Thymus (tissue), 11 donors: Measurements from ENCODE around the gene MRPL27. TPM values are rescaled to one million over a fixed set of nuclear protein-coding genes. Genes with fewer than 3 reads are reported as not detected.

Experiments used
- DNase-seq, 9 donors: peaks; one replicate each; pipeline ENCODE4 v3.0.0-alpha.2; 2013; ENCODE audit warnings: low spot score in 9 of 9, low read depth in 6 of 9, missing footprints in 1 of 9
- H3K27ac ChIP-seq, 2 donors: one replicate each; pipeline ENCODE4 v1.5.1; 2013; ENCODE audit warnings: control low read depth in 1 of 2, low read depth in 1 of 2, low read length in 1 of 2, mild to moderate bottlenecking in 1 of 2, moderate library complexity in 1 of 2
- H3K27me3 ChIP-seq, 2 donors: one replicate each; pipeline ENCODE4 v1.5.1; 2013; ENCODE audit warnings: low read length in 1 of 2; ENCODE audit not compliant: control insufficient read depth in 2 of 2, insufficient read depth in 1 of 2
- H3K36me3 ChIP-seq, 2 donors: one replicate each; pipeline ENCODE4 v1.5.1; 2013; ENCODE audit warnings: low read length in 1 of 2, mild to moderate bottlenecking in 1 of 2, moderate library complexity in 1 of 2; ENCODE audit not compliant: control insufficient read depth in 2 of 2, insufficient read depth in 2 of 2
- H3K4me1 ChIP-seq, 2 donors: one replicate each; pipeline ENCODE4 v1.5.1; 2013; ENCODE audit warnings: low read length in 2 of 2; ENCODE audit not compliant: control insufficient read depth in 2 of 2, insufficient read depth in 2 of 2
- H3K4me3 ChIP-seq, 2 donors: one replicate each; pipeline ENCODE4 v1.5.1; 2013; ENCODE audit warnings: low read length in 2 of 2, control low read depth in 1 of 2, mild to moderate bottlenecking in 1 of 2
- H3K9me3 ChIP-seq, 2 donors: one replicate each; pipeline ENCODE4 v1.5.1; 2013; ENCODE audit warnings: low read length in 1 of 2, mild to moderate bottlenecking in 1 of 2; ENCODE audit not compliant: control insufficient read depth in 2 of 2, insufficient read depth in 1 of 2
- WGBS: extraction: QIAGEN DNeasy Blood & Tissue Kit; methylation state at CpG from one replicate; pipeline ENCODE4 v1.1.7; 2013; 5-methylcytosine and 5-hydroxymethylcytosine counted together
- polyA plus RNA-seq: library from polyadenylated mRNA; stranded (reverse); fragments of 200-250 nt; gene quantifications from one replicate; pipeline ENCODE4 v1.2.3, GENCODE V29; 2013
- total RNA-seq: library from RNA; stranded (reverse); fragments of 120-200 nt; gene quantifications from one replicate; pipeline ENCODE4 v1.2.4, GENCODE V29; 2013
- donor health status: healthy.

Gene MRPL27
- total and polyA plus RNA-seq, 2 donors, result 69.2 to 85.9 TPM

DNA sequence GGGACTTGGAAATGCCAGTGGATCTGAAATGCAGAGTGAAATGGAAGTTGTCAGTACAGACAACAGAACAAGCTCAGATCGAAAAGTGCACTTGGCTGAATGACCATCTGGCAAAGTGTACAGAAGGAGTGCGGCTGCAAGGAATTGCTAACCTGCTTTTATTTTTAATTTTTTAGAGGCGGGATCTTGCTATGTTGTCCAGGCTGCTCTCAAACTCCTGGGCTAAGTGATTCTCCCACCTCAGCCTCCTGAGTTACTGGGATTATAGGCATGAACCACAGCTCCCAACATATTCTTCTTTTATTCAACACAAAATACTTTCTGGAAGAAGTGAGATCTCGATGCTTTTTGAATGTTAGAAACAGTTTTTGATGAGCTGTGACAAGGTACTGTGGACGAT is 20.7 kb upstream of the MRPL27 start:
- WGBS, result 97% methylated on average over 5 of the region's 5 CpGs
- H3K27me3 ChIP-seq, result no peaks in the 10 kb centered on the region
- H3K36me3 ChIP-seq, result peaks cover 54 to 66% of the 10 kb centered on the region in 2 donors
- peaks cover 8 to 19% of the 10 kb centered on the region in 2 donors for H3K4me1 ChIP-seq
- H3K9me3 ChIP-seq, result no peaks in the 10 kb centered on the region
- DNase-seq, result no peak
- no peak overlapping the region for H3K27ac ChIP-seq
- no peak overlapping the region for H3K4me3 ChIP-seq

DNA sequence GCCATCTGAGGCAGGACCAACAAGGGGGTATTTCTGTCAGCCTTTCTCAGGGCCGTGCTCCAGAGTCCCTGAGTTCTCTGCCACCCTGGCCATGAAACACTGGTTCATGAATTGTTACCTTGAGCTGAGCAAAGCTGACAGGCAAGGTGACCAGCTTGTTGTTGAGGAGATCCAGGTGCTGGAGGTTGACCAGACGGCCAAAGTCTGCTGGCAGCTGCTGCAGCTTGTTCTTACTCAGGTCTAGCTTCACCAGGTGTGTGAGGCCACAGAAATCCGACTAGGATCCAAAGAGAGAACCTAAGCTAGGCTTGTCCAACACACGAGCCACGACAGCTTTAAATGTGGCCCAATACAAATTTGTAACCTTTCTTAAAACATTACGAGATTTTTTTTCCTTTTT is 19.6 kb upstream of the MRPL27 start:
- 98% methylated on average over 6 of the region's 6 CpGs for WGBS
- Histone ChIP-seq H3K36me3 (peaks cover 64 to 76% of the 10 kb centered on the region in 2 donors), H3K9me3 (no peaks in the 10 kb centered on the region), H3K27me3 (no peaks in the 10 kb centered on the region), H3K27ac (no peak overlapping the region), H3K4me1 (peaks cover 8 to 16% of the 10 kb centered on the region in 2 donors), H3K4me3 (no peak overlapping the region)
- DNase-seq, result no peak

DNA sequence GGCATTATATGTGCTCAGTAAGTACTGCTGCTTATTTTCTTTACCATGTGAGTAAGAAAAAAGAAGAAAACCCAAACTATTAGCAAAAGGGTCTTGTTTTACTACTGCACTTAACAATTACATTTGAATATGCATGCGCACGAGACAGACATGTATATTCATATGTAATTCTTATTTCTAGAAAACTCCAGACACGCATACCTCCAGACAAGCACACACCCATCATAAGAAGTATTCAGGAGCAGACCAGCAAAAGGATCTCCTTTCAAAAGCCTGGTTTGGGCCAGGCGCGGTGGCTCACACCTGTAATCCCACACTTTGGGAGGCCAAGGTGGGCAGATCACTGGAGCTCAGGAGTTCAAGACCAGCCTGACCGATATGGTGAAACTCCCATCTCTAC is 16.6 kb upstream of the MRPL27 start:
- no peak for DNase-seq
- no peak overlapping the region for H3K27ac ChIP-seq
- H3K36me3 ChIP-seq, result peaks cover 88 to 97% of the 10 kb centered on the region in 2 donors
- WGBS, result 98% methylated on average over 6 of the region's 6 CpGs
- H3K27me3 ChIP-seq, result no peaks in the 10 kb centered on the region
- no peaks in the 10 kb centered on the region for H3K4me1 ChIP-seq
- no peak overlapping the region for H3K4me3 ChIP-seq
- no peaks in the 10 kb centered on the region for H3K9me3 ChIP-seq

DNA sequence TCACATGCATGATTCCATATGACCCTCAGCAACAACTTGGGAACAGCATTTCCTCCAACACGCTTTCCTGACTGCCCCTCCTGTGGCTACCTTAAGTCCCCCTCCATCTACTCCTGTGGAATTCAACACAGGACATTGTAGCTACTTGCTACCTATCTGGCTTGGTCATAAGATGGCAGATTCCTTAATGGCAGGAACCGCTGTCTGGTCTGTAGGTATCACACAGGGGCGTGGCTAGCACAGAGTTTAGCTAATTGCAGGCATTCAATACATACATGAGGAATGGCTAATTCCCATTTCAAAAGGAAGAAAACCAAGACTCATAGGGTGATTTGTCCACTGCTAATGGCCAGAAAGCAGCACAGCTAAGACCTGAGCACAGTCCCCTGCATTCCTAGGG is 15.7 kb upstream of the MRPL27 start:
- Histone ChIP-seq H3K4me1 (no peaks in the 10 kb centered on the region), H3K27me3 (no peaks in the 10 kb centered on the region), H3K27ac (no peak overlapping the region), H3K4me3 (no peak overlapping the region), H3K36me3 (peaks cover 88 to 92% of the 10 kb centered on the region in 2 donors), H3K9me3 (no peaks in the 10 kb centered on the region)
- DNase-seq, result no peak
- over 99% methylated on average over 3 of the region's 3 CpGs for WGBS

DNA sequence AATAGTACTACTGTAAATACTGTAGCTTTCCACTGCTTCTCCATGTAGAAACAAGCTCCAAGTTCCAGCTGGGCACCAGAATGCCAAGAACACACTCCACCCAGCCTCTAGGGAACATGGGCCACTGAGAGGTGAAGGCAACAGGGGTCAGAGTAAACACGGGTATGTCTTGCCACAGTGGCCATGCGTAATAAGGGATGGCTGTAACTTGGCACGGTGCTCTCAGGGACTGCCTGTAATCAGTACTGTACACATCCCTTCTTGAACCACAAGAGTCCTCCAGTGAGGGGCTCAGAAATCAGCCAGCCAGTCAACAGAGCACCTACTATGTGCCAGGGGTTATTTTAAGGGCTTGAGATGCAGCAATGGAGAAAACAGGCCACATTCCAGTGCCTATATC is 13.5 kb upstream of the MRPL27 start:
- Histone ChIP-seq H3K9me3 (no peaks in the 10 kb centered on the region), H3K27ac (no peak overlapping the region), H3K27me3 (no peaks in the 10 kb centered on the region), H3K4me3 (no peak overlapping the region), H3K4me1 (no peaks in the 10 kb centered on the region), H3K36me3 (peaks cover 86 to 90% of the 10 kb centered on the region in 2 donors)
- 96% methylated on average over 3 of the region's 3 CpGs for WGBS
- DNase-seq, result no peak

DNA sequence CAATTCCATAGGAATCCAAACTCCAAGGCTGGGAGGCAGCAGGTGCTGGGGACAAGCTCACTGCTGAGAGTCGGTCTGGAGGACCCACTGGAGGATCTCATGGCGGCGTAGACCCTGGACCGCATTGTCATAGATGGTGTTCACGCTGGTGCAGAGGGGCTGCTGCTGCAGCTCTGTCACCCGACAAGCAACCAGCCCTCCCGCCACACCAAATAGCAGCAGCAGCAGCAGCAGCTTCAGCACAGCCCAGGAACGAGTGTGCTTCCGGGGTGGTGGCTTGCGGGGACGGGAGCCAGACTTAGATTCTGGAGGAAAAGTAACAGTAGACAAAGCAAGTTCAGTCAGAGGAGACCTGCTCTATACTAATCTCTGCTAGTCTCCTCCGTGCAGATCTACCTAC is 9.9 kb upstream of the MRPL27 start:
- no peaks in the 10 kb centered on the region for H3K4me1 ChIP-seq
- H3K27me3 ChIP-seq, result no peaks in the 10 kb centered on the region
- H3K9me3 ChIP-seq, result no peaks in the 10 kb centered on the region
- WGBS, result 98% methylated on average over 12 of the region's 12 CpGs
- no peak for DNase-seq
- no peak overlapping the region for H3K27ac ChIP-seq
- peaks cover 83 to 85% of the 10 kb centered on the region in 2 donors for H3K36me3 ChIP-seq
- no peak overlapping the region for H3K4me3 ChIP-seq

DNA sequence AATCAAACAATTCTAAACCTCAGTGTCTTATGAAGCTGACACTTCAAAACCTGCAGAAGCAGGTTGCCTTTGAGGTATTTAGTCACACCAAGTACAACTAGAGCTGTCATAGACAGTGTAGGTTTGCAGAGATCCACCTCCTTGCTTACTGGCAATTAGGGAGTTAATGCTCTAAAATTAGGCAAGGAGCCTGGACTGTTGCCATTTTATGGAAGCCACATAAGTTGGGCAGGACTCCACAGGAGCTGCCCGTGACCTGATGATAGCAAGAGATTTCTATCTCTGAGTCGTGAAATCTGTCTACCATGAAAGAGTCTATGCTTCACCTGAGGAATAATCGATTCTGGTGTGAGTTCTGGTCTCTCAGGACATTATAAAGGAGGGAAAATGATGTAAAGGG is 8.9 kb upstream of the MRPL27 start:
- no peaks in the 10 kb centered on the region for H3K27me3 ChIP-seq
- no peak overlapping the region for H3K27ac ChIP-seq
- H3K4me3 ChIP-seq, result no peak overlapping the region
- no peaks in the 10 kb centered on the region for H3K9me3 ChIP-seq
- H3K4me1 ChIP-seq, result no peaks in the 10 kb centered on the region
- WGBS, result 90% methylated on average over 3 of the region's 3 CpGs
- no peak for DNase-seq
- peaks cover 73 to 75% of the 10 kb centered on the region in 2 donors for H3K36me3 ChIP-seq

DNA sequence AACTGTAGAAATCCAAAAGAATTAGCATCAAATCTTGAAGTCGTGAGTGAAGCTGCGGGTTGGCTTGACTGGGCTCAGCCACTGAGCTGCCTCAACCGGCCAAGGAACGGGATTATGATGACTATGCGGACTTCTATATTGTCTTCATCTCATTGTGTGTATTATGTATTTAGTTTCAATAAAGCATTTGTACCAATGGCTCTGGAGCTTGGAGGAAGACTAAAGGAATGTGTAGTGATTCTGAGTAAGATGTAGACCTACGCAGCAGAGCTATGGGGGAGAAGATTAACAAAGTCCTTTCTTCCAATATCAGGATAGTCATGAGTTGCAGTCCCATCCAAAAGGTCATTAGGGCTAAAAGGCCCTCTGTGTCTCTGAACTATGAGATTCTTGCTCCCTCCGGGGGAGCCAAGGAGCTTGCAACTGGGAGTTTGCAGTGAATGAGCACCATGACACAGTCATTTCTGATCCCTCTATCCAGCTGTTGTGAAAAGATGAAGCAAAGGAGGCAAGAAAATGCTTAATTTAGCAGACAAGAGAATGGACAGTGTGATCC is 8.4 kb upstream of the MRPL27 start:
- Histone ChIP-seq H3K27me3 (no peaks in the 10 kb centered on the region), H3K4me1 (no peaks in the 10 kb centered on the region), H3K36me3 (peaks cover 67 to 72% of the 10 kb centered on the region in 2 donors), H3K4me3 (no peak overlapping the region), H3K27ac (no peak overlapping the region), H3K9me3 (no peaks in the 10 kb centered on the region)
- no peak for DNase-seq
- WGBS, result 96% methylated on average over 7 of the region's 7 CpGs

DNA sequence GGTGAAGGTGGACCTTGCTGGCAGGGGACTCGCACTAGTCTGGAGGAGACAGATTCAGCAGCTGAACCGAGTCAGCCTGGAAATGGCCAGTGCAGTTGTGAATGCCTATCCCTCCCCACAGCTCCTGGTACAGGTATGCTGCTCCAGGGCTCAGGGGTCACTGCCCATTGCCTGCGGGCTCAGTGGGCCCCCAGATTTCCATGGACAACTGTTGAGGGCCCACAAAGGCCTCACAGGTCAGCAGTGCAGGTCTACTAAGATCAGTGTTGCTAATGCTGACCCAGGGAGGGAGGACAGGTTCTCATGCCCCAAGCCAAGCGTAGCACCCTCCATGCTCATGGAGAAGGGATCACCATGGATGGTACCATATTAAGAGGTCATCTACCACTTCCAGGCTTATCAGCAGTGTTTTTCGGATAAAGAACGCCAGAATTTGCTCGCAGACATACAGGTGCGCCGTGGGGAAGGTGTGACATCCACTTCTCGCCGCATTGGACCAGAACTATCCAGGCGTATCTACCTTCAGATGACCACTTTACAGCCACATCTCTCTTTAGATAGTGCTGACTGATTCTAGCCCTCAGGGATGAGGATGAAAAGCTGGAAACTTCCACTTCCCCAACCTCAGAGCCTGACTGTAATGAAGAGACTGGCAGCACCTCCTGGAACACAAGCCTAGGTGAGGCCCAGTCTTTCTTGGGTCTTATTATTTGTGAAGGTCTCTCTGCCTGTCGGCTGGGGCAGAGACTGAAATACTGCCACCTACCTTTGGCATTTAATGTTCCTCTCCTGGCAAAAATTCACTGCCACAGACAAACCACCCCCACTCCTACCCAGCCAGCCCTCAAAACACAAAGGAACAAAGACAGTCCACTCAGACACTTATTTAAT is 7.6 kb upstream of the MRPL27 start:
- H3K27me3 ChIP-seq, result no peaks in the 10 kb centered on the region
- 96% methylated on average over 13 of the region's 13 CpGs for WGBS
- no peak overlapping the region for H3K27ac ChIP-seq
- H3K9me3 ChIP-seq, result no peaks in the 10 kb centered on the region
- DNase-seq, result no peak
- peaks cover 64 to 69% of the 10 kb centered on the region in 2 donors for H3K36me3 ChIP-seq
- H3K4me3 ChIP-seq, result no peak overlapping the region
- no peaks in the 10 kb centered on the region for H3K4me1 ChIP-seq
